Endothelial cell of umbilical vein (primary cell): Measurements from ENCODE around the gene RNF5. TPM values are rescaled to one million over a fixed set of nuclear protein-coding genes. Genes with fewer than 3 reads are reported as not detected.
A peak's percentile ranks its signal among the peaks of the same experiment; 100 is the strongest.
"Not testable (repeated sequence)": the region's sequence is repeated elsewhere in the genome, so short reads cannot be mapped to it uniquely, and the experiment has no call there.

Experiments used
- BruUV-seq: library from RNA; stranded (reverse); fragments of 400-500 nt; replicated peaks from 2 replicates; lab custom pipeline; 2021; lab: Mats Ljungman, UMichigan
- CTCF ChIA-PET: fragments of 300-600, 350-600 bp; sonication (Branson Sonifier 250); formaldehyde crosslinking; loops from one replicate; lab custom pipeline; 2021; ENCODE audit warnings: antibody characterized with exemption, inconsistent platforms; lab: Charles Lee
- POLR2A ChIA-PET: fragments of 300-600, 350-600 bp; sonication (Branson Sonifier 250); formaldehyde crosslinking; loops from one replicate; lab custom pipeline; 2021; ENCODE audit warnings: antibody characterized with exemption, inconsistent platforms; lab: Charles Lee
- DNase-seq: peaks from one replicate; pipeline ENCODE4 v3.0.0-alpha.2; 2011; ENCODE audit warnings: low read depth, low spot score
- FAIRE-seq: peaks from 2 replicates; lab custom pipeline; 2011; peaks lifted over from hg19 to GRCh38; lab: Jason Lieb, UNC
- H2AFZ ChIP-seq: 2 replicates; pipeline ENCODE4 v1.6.0; 2012; ENCODE audit warnings: low read depth, low read length, control low read depth, inconsistent platforms
- H3K27ac ChIP-seq: 2 replicates; pipeline ENCODE4 v1.5.1; 2011; ENCODE audit warnings: low read depth, mild to moderate bottlenecking, control low read depth, low read length, moderate library complexity; ENCODE audit not compliant: insufficient read depth
- H3K27me3 ChIP-seq, 2 experiments: 2 replicates each; pipeline versions ENCODE4 v1.6.0 to v1.6.1; 2011; ENCODE audit warnings: low read length in 2 of 2, mixed read lengths in 1 of 2; ENCODE audit not compliant: control insufficient read depth in 2 of 2, insufficient read depth in 2 of 2
- H3K36me3 ChIP-seq, 2 experiments: 2 replicates in 1 of 2; 3 replicates in 1 of 2; pipeline ENCODE4 v1.5.1; 2011; ENCODE audit warnings: low read length in 2 of 2, mild to moderate bottlenecking in 1 of 2, moderate library complexity in 1 of 2; ENCODE audit not compliant: control insufficient read depth in 2 of 2, insufficient read depth in 2 of 2; ENCODE audit errors: extremely low read depth in 1 of 2
- H3K4me1 ChIP-seq: 3 replicates; pipeline ENCODE4 v1.5.1; 2011; ENCODE audit warnings: mild to moderate bottlenecking, low read length; ENCODE audit not compliant: control insufficient read depth, insufficient read depth; ENCODE audit errors: extremely low read depth
- H3K4me2 ChIP-seq: 2 replicates; pipeline ENCODE4 v1.6.1; 2011; ENCODE audit warnings: low read length, control low read depth, mixed read lengths; ENCODE audit not compliant: insufficient read depth
- H3K4me3 ChIP-seq, 3 experiments: fragments of 200-600 bp in 1 of 3; sonication (generic), shearing (Covaris generic) in 1 of 3; replicated peaks in 1 of 3; 2 replicates each; pipeline ENCODE4 v1.5.1; 2011 to 2016; ENCODE audit warnings: control low read depth in 3 of 3, low read length in 3 of 3, mild to moderate bottlenecking in 2 of 3, inconsistent platforms in 1 of 3, low read depth in 1 of 3, moderate library complexity in 1 of 3; ENCODE audit not compliant: insufficient read depth in 1 of 3
- H3K79me2 ChIP-seq: 2 replicates; pipeline ENCODE4 v1.6.0; 2012; ENCODE audit warnings: low read length, inconsistent platforms; ENCODE audit not compliant: control insufficient read depth, insufficient read depth
- H3K9ac ChIP-seq: replicated peaks from 2 replicates; pipeline ENCODE3; 2011; ENCODE audit warnings: low read length, control low read depth; ENCODE audit not compliant: insufficient read depth; ENCODE audit errors: extremely low read depth
- H3K9me1 ChIP-seq: replicated peaks from 3 replicates; pipeline ENCODE4 v1.6.0; 2011; ENCODE audit warnings: mild to moderate bottlenecking, low read length; ENCODE audit not compliant: control insufficient read depth, insufficient read depth; ENCODE audit errors: extremely low read depth
- H3K9me3 ChIP-seq: replicated peaks from 2 replicates; pipeline ENCODE4 v1.5.1; 2012; ENCODE audit warnings: low read length, inconsistent platforms; ENCODE audit not compliant: control insufficient read depth, insufficient read depth
- H4K20me1 ChIP-seq: replicated peaks from 2 replicates; pipeline ENCODE3; 2011; ENCODE audit warnings: mild to moderate bottlenecking, low read length; ENCODE audit not compliant: control insufficient read depth, insufficient read depth; ENCODE audit errors: extremely low read depth
- CTCF ChIP-seq, 2 donors: IDR thresholded peaks; 1 replicate in 1 of 2; 2 replicates in 1 of 2; pipeline ENCODE4 v1.5.1; 2011; ENCODE audit warnings: low read length in 2 of 2, mild to moderate bottlenecking in 2 of 2, moderate library complexity in 2 of 2, control low read depth in 1 of 2, inconsistent platforms in 1 of 2, low read depth in 1 of 2; ENCODE audit not compliant: insufficient read depth in 1 of 2; ENCODE audit errors: extremely low read depth in 1 of 2
- EZH2 ChIP-seq: IDR thresholded peaks from 2 replicates; pipeline ENCODE4 v1.6.1; 2012; ENCODE audit warnings: borderline replicate concordance, low read depth, mild to moderate bottlenecking, moderate library complexity, low read length, inconsistent platforms; ENCODE audit not compliant: severe bottlenecking
- GATA2 ChIP-seq: IDR thresholded peaks from 2 replicates; pipeline ENCODE4 v1.7.0; 2011; ENCODE audit warnings: low read depth, mild to moderate bottlenecking, moderate library complexity, mixed read lengths, low read length; ENCODE audit not compliant: insufficient read length, insufficient read depth
- JUN ChIP-seq: IDR thresholded peaks from 2 replicates; pipeline ENCODE4 v1.6.1; 2011; ENCODE audit warnings: borderline replicate concordance, low read depth; ENCODE audit not compliant: insufficient read length, insufficient read depth
- MAX ChIP-seq: IDR thresholded peaks from 2 replicates; pipeline ENCODE4 v1.6.1; 2011; ENCODE audit not compliant: insufficient read depth, insufficient read length
- POLR2A ChIP-seq: IDR thresholded peaks from 2 replicates; pipeline ENCODE4 v1.6.1; 2012; ENCODE audit warnings: low read depth, mild to moderate bottlenecking, control low read depth, low read length
- POLR2AphosphoS5 ChIP-seq: IDR thresholded peaks from 2 replicates; pipeline ENCODE4 v1.6.1; 2012; ENCODE audit warnings: low read depth, mild to moderate bottlenecking, control low read depth, low read length, moderate library complexity; ENCODE audit not compliant: insufficient read depth
- dilution Hi-C: fragments of 300-500 bp; cut with MboI; formaldehyde crosslinking; loops from one replicate; pipeline ENCODE4 v1.15.0; 2019; ENCODE audit warnings: low sequenced_read_pairs; ENCODE audit not compliant: extremely low pct_ligation_motif_present
- intact Hi-C: fragments of 100-400 bp; cut with micrococcal nuclease; formaldehyde crosslinking; loops from one replicate; pipeline ENCODE4 v1.10.0; 2022
- polyA plus RNA-seq, 4 experiments: library from polyadenylated mRNA; depleted of rRNA in 3 of 4; stranded (reverse) in 3 of 4; unstranded in 1 of 4; fragments of >200 nt; gene quantifications; 2 replicates each; pipeline versions ENCODE4 v1.2.1 to v1.2.3, GENCODE V29; 2011 to 2012; ENCODE audit warnings: missing spikeins in 1 of 4
- total RNA-seq: library from RNA; stranded (reverse); gene quantifications from 2 replicates; pipeline ENCODE4 v1.2.3, GENCODE V29; 2021

The RNF5 gene
- total and polyA plus RNA-seq, 2 donors (not counting 3 experiments of a cell fraction or from before 2014, with no cell fraction given): 49.2 to 100 TPM

GRCh38 chr6:32193096-32193495, 14.9 kb downstream of the RNF5 start:
- intact Hi-C loops: loop anchor here (10.0 kb wide), 2 partner anchors 148 to 528 kb away; partner anchors contain the start of genes C6orf47, CSNK2B, GPANK1 and LY6G5B
- H3K9me3 ChIP-seq, BruUV-seq, FAIRE-seq, POLR2A ChIA-PET, H3K27me3 ChIP-seq, H3K36me3 ChIP-seq, DNase-seq, H3K9me1 ChIP-seq, dilution Hi-C loops, H4K20me1 ChIP-seq: not testable (repeated sequence)
- peaks cover 49% of the 10 kb centered on the region for H3K4me1 ChIP-seq
- H3K4me2 ChIP-seq: peak overlapping the region; percentile 76
- peak overlapping the region; percentile 64 for H3K9ac ChIP-seq
- H3K4me3 ChIP-seq: peak overlapping the region in 1 of 3 experiments; percentile 17
- H3K79me2 ChIP-seq: peaks cover 19% of the 10 kb centered on the region
- CTCF ChIA-PET: interaction anchor here (0.7 to 1.3 kb wide), 5 partner anchors 14 to 78 kb away, joined by 3 to 9 read pairs (median 3); partner anchors contain the start of gene FKBPL
- H3K27ac ChIP-seq: peak overlapping the region; percentile 78
- H2AFZ ChIP-seq: peak overlapping the region; percentile 53

GRCh38 chr6:32194388-32194787, 16.2 kb downstream of the RNF5 start:
- Histone ChIP-seq H2AFZ (no peak overlapping the region), H4K20me1 (no peaks in the 10 kb centered on the region), H3K27ac (no peak overlapping the region), H3K4me1 (peaks cover 40% of the 10 kb centered on the region), H3K36me3 (peaks cover 0 to 2% of the 10 kb centered on the region in 2 experiments), H3K4me2 (no peak overlapping the region), H3K9ac (no peak overlapping the region), H3K4me3 (no peak overlapping the region), H3K27me3 (no peaks in the 10 kb centered on the region), H3K9me1 (no peaks in the 10 kb centered on the region), H3K79me2 (peaks cover 7% of the 10 kb centered on the region), H3K9me3 (no peaks in the 10 kb centered on the region)
- FAIRE-seq: no peak
- ChIA-PET CTCF (interaction anchor here (1.6 kb wide), 1 partner anchor 76 kb away, joined by 24 read pairs; no protein-coding TSS in a partner anchor), POLR2A (no interaction called here)
- TF ChIP-seq GATA2: no peak
- no peak for TF ChIP-seq POLR2AphosphoS5
- no peak for TF ChIP-seq JUN
- TF ChIP-seq POLR2A: no peak
- TF ChIP-seq CTCF (IDR thresholded peaks at IDR 0.05; ENCODE audit: extremely low read depth in 1 of 2, insufficient read depth in 1 of 2, low read depth in 1 of 2, low read length in 2 of 2): no peak
- TF ChIP-seq MAX: no peak
- no peak for TF ChIP-seq EZH2
- dilution Hi-C loops (no loop called here), intact Hi-C loops (loop anchor here (10.0 kb wide), 2 partner anchors 150 to 530 kb away; partner anchors contain the start of genes C6orf47, CSNK2B, GPANK1 and LY6G5B)
- no TSS peak for BruUV-seq
- DNase-seq: no peak
